Nucleus accumbens (tissue), 56 donors: ENCODE results near the gene SOX10.
A peak's percentile ranks its signal among the peaks of the same experiment; 100 is the strongest.

Source experiments
- DNase-seq, 56 donors: peaks; one replicate each; lab custom pipeline; 2025; lab: John Stamatoyannopoulos, UW

Gene SOX10

DNA sequence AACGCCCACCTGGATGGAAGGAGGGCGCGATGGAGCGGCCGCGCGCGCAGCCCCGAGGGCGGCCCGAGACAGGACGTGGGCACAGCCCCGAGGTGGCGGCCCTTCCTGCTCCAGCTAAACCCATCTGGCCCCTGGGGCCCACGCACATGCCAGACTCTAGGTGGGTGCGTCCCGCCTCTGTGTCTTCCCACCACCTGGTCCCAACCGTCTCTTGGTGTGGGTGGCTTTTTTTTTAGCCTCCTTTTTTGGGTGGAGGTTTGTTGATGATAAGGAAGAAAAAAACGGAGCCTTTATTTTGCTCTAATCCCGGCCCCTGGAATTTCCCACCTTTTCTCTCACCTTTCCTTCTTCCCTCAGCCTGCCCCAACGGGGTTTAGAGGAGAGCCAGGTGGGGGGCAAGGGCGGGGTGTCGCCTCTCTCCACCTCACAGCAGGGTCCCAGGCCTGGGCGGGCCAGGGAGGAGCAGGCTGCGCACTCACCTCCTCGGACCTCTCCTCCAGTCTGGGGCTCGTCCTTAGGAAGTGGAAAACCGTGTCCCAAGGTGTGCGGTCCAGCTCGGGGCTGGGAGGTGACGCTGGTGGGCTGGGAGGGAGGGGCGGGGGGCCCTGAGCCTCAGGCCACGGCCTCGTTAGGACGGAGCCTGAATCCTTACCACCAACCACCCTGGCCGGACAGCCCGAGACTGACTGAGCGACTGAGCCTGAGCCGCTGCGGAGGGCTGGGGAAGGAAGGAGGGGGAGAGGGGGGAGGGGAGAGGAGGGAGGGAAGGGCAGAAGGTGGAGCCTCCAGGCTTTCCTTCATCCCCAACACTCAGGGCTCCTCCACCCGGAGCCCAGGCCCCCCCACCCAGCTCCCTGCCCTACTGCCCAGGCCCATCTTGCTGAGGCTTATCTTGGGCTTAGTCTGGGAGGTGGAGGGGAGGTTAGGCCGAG, at the start of gene SOX10:
SOX10 (minus strand) TSS at position 696 of the 932 bp plus-strand sequence. CDS start 771 bp downstream, outside the sequence.
- peak in 51 of 56 donors; percentile 31 to 87 (median 74) for DNase-seq

DNA sequence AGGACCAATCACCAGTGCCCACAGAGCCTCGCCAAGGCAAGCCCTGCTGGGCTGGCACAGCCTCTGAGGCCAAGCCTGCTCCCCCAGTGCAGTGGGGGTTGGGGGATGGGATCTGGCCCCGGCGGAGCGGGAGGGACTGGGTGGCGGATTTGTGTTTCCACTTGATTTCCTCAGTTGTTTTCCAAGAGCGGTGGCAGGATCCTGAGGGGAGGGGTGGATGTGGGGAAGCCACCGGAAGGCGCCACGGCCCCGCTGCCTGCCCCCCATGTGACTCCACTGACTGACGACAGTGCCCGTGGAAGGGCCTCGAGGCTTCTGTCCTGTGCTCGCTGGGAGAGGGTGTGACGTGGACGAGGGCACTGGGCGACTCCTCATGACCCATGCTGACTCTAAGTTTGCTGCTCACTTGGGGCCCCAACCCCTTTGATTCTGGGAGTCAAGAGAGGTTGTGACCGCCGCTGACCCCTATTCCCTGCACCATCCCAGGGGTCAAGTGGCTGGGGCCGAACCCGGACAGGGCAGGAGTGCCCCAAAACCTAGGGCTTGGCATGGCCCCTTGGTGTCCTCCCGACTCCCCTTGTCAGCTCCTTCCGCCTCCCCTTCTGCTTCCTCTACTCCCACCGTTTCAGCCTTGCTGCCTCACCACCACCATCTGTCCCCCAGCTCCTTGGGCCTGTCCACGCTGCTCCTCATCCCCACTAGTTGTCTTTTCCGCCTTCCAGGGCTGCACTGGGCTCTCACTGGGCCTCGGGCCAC, 49.3 kb upstream of the SOX10 start:
- peak; percentile 47 to 97 (median 87) for DNase-seq

GRCh38 chr22:38032681-38033521, 48.5 kb upstream of the SOX10 start:
- no peak for DNase-seq

GRCh38 chr22:38031491-38031890, 47.1 kb upstream of the SOX10 start:
- DNase-seq = peak in 5 of 56 donors; percentile 31 to 58 (median 41)

- peak in 1 of 56 donors; percentile 49 for DNase-seq
Measured at GRCh38 chr22:38030311-38031133, 46.2 kb upstream of the SOX10 start.

GRCh38 chr22:38029901-38030300, 45.5 kb upstream of the SOX10 start:
- DNase-seq = peak in 2 of 56 donors; percentile 28 to 48

- DNase-seq = no peak
Measured at GRCh38 chr22:38029370-38029769, 45.0 kb upstream of the SOX10 start.

DNA sequence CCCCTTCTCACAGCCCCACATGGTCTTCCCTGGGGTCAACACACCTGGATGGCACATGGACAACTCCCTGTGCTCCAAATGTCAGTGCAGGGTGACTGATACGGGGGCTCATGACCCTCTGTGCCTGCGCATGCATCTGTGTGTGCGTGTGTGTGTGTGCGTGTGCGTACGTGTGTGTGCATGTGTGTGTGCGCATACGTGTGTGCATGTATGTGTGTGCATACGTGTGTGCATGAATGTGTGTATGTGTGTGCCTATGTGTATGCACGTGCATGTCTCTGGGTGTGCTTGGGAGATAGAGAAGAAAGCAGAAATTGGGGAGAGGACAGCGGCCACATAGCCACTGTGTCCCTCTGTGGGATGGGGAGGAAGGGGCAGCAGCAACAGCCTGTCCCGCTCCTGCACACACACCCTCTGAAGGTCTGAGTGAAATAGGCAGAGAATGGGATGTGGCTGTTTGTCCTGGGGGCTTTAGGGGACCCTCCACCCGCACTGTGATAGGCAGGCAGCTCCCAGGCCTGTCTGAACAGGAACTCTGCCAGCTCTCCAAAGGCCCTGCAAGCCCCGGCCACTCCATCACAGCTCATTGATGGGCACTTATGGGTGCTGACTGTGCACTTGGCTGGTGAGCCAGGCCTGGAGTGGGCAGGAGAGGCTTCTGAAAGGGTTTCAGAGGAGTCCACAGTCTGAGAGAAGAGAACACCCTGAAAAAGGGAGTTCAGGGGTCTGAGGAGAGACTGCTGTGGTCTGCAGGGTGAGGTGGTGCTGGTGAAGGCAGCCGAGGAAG, 44.2 kb upstream of the SOX10 start:
- DNase-seq = peak in 4 of 56 donors; percentile 26 to 37 (median 33)

DNA sequence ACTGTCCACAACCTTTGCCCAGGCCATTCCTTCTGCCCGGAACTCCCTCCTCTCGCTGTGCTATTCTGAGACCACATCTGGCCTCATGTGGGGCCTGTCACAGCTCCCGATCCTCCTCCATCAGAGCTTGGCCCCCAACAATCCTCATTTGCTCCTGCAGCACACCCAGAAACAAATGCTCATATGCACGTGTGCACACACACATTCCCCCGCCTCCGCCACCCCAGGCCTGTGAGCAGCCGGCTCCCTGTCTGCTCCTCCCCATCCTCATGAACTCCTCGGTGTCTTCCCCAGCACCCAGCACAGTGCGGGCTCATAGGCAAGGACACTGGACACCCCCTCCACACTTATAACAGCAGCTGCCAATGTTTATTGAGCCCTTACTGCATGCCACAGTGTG, 43.1 kb upstream of the SOX10 start:
- DNase-seq = peak in 28 of 56 donors; percentile 26 to 67 (median 48)

GRCh38 chr22:38026130-38027111, 42.1 kb upstream of the SOX10 start:
- peak in 47 of 56 donors; percentile 35 to 86 (median 74) for DNase-seq

DNA sequence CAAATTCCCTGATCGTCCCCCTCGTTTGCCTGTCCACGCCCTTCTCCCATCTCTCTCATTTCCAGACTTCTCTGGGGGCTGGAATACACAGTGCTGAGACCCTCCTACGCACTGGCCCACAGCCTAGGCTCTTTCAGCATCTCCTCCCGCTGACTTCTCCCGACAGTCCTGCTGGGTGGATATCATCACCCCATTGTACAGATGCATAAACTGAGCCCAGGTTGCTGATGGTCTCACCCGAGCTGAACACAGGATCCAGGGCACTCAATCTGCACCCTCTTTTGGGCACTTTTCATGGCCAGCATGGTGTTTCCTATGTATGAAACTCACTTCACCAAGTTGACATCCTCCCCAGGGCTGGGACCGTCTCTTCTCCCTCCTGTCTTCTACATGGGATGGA, 41.2 kb upstream of the SOX10 start:
- DNase-seq = no peak

- no peak for DNase-seq
Measured at GRCh38 chr22:38023045-38023444, 38.7 kb upstream of the SOX10 start.

GRCh38 chr22:38021206-38021605, 36.9 kb upstream of the SOX10 start:
- no peak for DNase-seq

GRCh38 chr22:38018938-38019827, 34.8 kb upstream of the SOX10 start:
- DNase-seq = peak in 24 of 56 donors; percentile 18 to 56 (median 38)

- DNase-seq = peak in 1 of 56 donors; percentile 38
Measured at GRCh38 chr22:38017939-38018885, 33.9 kb upstream of the SOX10 start.
